ENCODE measurements around the gene CREBZF. TPM values are rescaled to one million over a fixed set of nuclear protein-coding genes. Genes with fewer than 3 reads are reported as not detected.

CREBZF gene, protein sequence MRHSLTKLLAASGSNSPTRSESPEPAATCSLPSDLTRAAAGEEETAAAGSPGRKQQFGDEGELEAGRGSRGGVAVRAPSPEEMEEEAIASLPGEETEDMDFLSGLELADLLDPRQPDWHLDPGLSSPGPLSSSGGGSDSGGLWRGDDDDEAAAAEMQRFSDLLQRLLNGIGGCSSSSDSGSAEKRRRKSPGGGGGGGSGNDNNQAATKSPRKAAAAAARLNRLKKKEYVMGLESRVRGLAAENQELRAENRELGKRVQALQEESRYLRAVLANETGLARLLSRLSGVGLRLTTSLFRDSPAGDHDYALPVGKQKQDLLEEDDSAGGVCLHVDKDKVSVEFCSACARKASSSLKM
- total RNA-seq: 21.4 and 24.7 TPM in 2 replicates

DNA sequence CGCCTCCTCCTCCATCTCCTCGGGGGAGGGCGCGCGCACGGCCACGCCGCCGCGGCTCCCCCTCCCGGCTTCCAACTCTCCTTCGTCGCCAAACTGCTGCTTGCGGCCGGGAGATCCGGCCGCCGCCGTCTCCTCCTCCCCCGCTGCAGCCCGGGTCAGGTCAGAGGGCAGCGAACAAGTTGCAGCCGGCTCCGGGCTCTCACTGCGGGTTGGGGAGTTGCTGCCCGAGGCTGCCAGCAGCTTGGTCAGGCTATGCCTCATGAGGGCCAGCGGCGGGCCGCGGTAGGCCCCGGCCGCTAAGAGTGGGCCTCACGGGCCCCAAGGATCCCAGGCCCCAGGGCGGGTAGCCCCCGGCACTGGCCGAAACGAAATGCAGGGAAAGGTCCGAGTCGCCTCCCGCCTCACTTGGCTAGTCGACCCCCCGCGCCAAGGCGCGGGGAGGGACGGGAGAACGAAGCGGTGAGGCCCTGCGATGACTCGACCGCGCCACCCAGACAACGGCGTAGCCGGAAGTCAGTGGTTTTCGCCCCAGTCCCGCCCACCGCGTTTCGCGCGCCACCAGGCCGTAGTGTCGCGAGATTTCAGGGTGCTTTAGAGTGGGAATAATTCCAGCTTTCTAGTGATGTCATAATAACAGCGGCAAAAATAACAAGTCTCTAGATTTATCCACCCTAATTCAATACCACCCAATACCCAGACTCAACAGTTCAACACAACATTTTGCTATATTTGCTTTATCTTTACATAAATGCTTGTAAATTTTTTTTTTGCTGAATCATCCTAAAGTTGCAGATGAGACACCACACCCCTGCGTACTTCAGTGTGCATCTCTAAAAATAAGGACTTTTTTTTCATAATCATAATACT, at the start of gene CREBZF:
TSS of gene CREBZF (minus strand) at position 515 of the 867 bp plus-strand sequence. CDS start at position 261, 254 bp downstream.
- DNase-seq (ENCODE audit: low read depth): peak; percentile 57
- TF ChIP-seq, protein P1, sequence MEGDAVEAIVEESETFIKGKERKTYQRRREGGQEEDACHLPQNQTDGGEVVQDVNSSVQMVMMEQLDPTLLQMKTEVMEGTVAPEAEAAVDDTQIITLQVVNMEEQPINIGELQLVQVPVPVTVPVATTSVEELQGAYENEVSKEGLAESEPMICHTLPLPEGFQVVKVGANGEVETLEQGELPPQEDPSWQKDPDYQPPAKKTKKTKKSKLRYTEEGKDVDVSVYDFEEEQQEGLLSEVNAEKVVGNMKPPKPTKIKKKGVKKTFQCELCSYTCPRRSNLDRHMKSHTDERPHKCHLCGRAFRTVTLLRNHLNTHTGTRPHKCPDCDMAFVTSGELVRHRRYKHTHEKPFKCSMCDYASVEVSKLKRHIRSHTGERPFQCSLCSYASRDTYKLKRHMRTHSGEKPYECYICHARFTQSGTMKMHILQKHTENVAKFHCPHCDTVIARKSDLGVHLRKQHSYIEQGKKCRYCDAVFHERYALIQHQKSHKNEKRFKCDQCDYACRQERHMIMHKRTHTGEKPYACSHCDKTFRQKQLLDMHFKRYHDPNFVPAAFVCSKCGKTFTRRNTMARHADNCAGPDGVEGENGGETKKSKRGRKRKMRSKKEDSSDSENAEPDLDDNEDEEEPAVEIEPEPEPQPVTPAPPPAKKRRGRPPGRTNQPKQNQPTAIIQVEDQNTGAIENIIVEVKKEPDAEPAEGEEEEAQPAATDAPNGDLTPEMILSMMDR (IDR thresholded peaks at IDR 0.05; ENCODE audit: insufficient read depth, low read length, poor library complexity, severe bottlenecking): no peak
- H3K36me3 ChIP-seq (ENCODE audit: control insufficient read depth, insufficient read depth, low read length): no peaks in the 10 kb centered on the region
- H3K4me3 ChIP-seq (ENCODE audit: low read depth, low read length): peak within 1 kb of the TSS; percentile 95
- no peaks in the 10 kb centered on the region for H3K27me3 ChIP-seq (ENCODE audit: control insufficient read depth, insufficient read depth, low read length)

DNA sequence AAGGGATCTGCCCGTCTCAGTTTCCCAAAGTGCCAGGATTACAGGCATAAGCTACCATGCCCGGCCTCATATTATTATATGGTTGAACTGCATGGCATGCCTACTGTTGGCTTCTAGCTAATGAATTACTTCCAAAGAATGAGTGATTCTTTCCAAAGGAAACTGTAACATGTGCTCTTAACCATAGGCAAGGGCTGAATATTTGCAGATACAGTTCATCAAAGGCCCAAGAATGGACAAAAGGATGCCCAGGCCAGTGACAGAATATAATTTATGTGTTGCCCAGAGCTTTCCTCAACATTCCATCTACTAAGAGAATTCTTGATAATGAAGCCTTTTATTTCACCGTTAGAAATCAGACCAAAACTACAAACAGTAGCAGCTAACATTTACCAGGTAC, 48.0 kb upstream of the CREBZF start:
- Histone ChIP-seq H3K36me3 (ENCODE audit: control insufficient read depth, insufficient read depth, low read length) (no peaks in the 10 kb centered on the region), H3K4me3 (ENCODE audit: low read depth, low read length) (no peak overlapping the region), H3K27me3 (ENCODE audit: control insufficient read depth, insufficient read depth, low read length) (no peaks in the 10 kb centered on the region)
- DNase-seq (ENCODE audit: low read depth): no peak
- TF ChIP-seq, protein P1 (IDR thresholded peaks at IDR 0.05; ENCODE audit: insufficient read depth, low read length, poor library complexity, severe bottlenecking): no peak

DNA sequence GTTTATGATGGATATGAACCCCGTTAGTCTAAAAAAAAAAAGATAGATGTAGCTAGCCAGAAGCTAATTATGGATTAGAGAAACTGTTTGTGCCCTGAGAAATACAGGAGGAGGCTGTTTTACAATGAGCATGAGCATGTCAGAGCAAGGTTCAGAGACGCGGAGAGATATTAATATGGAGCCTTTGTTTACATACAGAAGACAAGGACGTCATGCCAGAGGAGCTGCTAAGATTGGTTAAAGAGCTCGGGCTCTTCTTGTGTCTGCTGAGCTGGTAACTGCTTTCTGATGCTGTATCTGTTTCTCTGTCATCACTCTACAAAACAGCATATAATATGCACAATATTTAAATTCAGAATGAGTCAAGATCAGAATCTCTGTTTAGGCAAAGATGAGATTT, 46.0 kb upstream of the CREBZF start:
- DNase-seq (ENCODE audit: low read depth): no peak
- no peaks in the 10 kb centered on the region for H3K27me3 ChIP-seq (ENCODE audit: control insufficient read depth, insufficient read depth, low read length)
- TF ChIP-seq, protein P1 (IDR thresholded peaks at IDR 0.05; ENCODE audit: insufficient read depth, low read length, poor library complexity, severe bottlenecking): no peak
- no peaks in the 10 kb centered on the region for H3K36me3 ChIP-seq (ENCODE audit: control insufficient read depth, insufficient read depth, low read length)
- H3K4me3 ChIP-seq (ENCODE audit: low read depth, low read length): no peak overlapping the region

DNA sequence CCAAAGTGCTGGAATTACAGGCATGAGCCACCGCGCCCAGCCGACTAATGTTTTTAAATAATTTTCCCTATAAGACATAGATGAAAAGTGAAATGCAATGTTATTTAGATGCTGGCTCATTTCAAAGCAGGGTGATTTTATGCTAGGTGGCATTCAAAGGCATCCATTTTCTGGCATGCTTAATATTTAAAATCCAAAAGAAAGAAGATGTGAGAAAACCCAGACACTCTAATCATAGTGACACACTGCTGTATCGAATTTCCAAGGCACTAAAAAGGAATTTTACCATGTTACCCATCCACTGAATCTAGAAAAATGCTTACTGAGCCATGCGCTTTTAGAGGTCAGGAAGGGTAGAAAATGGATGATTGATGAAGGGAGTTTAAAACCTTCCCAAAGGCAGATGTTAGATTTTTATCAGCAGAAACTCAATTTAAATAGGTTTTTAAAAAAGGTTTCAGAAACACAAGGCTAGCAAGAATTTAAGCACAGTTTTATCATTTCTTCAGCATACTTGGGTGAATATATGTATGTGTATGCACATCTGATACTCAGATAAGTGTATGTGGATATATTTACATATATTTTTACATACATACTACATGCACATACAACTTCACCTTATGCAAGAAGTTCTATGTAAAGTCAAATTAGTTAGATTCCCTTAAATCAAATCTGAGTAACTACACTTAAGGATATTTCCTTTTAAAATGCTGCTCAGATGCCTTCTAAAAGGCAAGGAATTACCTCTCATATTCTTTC, 45.2 kb upstream of the CREBZF start:
- no peaks in the 10 kb centered on the region for H3K36me3 ChIP-seq (ENCODE audit: control insufficient read depth, insufficient read depth, low read length)
- DNase-seq (ENCODE audit: low read depth): no peak
- no peak overlapping the region for H3K4me3 ChIP-seq (ENCODE audit: low read depth, low read length)
- TF ChIP-seq, protein P1 (IDR thresholded peaks at IDR 0.05; ENCODE audit: insufficient read depth, low read length, poor library complexity, severe bottlenecking): no peak
- H3K27me3 ChIP-seq (ENCODE audit: control insufficient read depth, insufficient read depth, low read length): no peaks in the 10 kb centered on the region

DNA sequence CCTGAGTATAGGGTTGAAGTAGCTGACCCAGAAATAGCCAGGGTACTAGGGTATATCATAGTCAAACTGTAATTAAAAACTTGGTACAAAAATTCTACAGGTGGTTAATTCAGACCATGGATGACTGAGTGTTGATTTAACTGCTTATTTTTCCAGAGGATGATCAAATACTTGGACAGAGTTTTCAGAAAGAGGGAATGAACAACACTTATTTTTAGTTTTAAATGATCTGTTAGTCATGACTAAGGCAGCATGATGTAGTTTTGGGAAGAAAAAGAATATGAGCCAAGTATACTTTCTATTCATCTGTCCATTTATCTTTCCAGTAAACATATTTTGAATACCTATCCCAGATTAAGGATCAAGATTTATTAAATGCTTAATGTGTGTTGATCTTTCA, 40.9 kb upstream of the CREBZF start:
- H3K36me3 ChIP-seq (ENCODE audit: control insufficient read depth, insufficient read depth, low read length): no peaks in the 10 kb centered on the region
- DNase-seq (ENCODE audit: low read depth): no peak
- TF ChIP-seq, protein P1 (IDR thresholded peaks at IDR 0.05; ENCODE audit: insufficient read depth, low read length, poor library complexity, severe bottlenecking): no peak
- no peak overlapping the region for H3K4me3 ChIP-seq (ENCODE audit: low read depth, low read length)
- H3K27me3 ChIP-seq (ENCODE audit: control insufficient read depth, insufficient read depth, low read length): no peaks in the 10 kb centered on the region

All from kidney epithelial cell (primary cell).